ENCODE data around the gene APEX1.

The APEX1 gene

GRCh38 chr14:20428010-20428365 lies 27.0 kb upstream of the APEX1 start:
- H3K27ac ChIP-seq: no peak overlapping the region; the same call in 1 of the 2 replicates
- TF ChIP-seq CTCF (conservative IDR thresholded peaks at IDR 0.05): no peak

GRCh38 chr14:20428802-20429201 lies 26.2 kb upstream of the APEX1 start:
- no peak overlapping the region; the same call in 1 of the 2 replicates for H3K27ac ChIP-seq
- TF ChIP-seq CTCF (conservative IDR thresholded peaks at IDR 0.05): no peak

- peak overlapping the region; percentile 45 for H3K27ac ChIP-seq
- TF ChIP-seq CTCF (conservative IDR thresholded peaks at IDR 0.05): no peak
Observed at GRCh38 chr14:20429801-20430669, 25.0 kb upstream of the APEX1 start.

- H3K27ac ChIP-seq: no peak overlapping the region
- TF ChIP-seq CTCF (conservative IDR thresholded peaks at IDR 0.05): no peak
Observed at GRCh38 chr14:20434701-20435581, 20.1 kb upstream of the APEX1 start.

GRCh38 chr14:20435582-20436362 lies 19.3 kb upstream of the APEX1 start, which contains the start of gene KLHL33:
Gene KLHL33 (minus strand): TSS chr14:20436166. CDS start chr14:20435811, 355 bp downstream.
- H3K27ac ChIP-seq: no peak within 1 kb of the TSS
- no peak for TF ChIP-seq CTCF (conservative IDR thresholded peaks at IDR 0.05)

GRCh38 chr14:20436363-20436755 lies 18.7 kb upstream of the APEX1 start:
- no peak for TF ChIP-seq CTCF (conservative IDR thresholded peaks at IDR 0.05)
- H3K27ac ChIP-seq: no peak overlapping the region

All from VCaP (cell line).